Neural cell (in vitro differentiated cells): Measurements from ENCODE around the gene SEZ6L2.

ENCODE experiments used
- SMC3 ChIP-seq: fragments of 450-650 bp; conservative IDR thresholded peaks from 2 replicates; pipeline ENCODE4 v1.6.1; 2014; ENCODE audit warnings: antibody characterized with exemption, mild to moderate bottlenecking, moderate library complexity; ENCODE audit not compliant: poor library complexity
- TF ChIP-seq, protein P1 (sequence below): fragments of 450-650 bp; IDR thresholded peaks from 2 replicates; pipeline ENCODE4 v1.5.1; 2014; ENCODE audit warnings: antibody characterized with exemption, mild to moderate bottlenecking, moderate library complexity; ENCODE audit not compliant: poor library complexity, severe bottlenecking

DNA sequence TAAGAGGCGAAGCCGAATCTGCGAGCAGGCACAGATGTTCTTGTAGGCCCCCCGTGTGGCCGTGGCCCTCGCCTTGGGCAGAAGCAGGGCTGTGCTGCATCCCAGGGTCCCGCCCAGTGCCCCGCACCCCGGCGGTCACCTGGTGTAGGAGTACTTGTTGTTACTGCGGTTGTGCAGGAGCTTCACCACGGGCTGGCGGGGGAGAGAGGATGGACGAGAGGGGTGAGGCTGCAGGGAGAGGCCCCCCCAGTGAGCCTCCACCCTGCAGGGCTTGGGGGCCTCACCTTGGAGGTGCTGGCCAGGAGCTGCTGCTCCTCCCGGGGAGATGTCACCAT is 12.3 kb upstream of the SEZ6L2 start:
- TF ChIP-seq, protein P1, sequence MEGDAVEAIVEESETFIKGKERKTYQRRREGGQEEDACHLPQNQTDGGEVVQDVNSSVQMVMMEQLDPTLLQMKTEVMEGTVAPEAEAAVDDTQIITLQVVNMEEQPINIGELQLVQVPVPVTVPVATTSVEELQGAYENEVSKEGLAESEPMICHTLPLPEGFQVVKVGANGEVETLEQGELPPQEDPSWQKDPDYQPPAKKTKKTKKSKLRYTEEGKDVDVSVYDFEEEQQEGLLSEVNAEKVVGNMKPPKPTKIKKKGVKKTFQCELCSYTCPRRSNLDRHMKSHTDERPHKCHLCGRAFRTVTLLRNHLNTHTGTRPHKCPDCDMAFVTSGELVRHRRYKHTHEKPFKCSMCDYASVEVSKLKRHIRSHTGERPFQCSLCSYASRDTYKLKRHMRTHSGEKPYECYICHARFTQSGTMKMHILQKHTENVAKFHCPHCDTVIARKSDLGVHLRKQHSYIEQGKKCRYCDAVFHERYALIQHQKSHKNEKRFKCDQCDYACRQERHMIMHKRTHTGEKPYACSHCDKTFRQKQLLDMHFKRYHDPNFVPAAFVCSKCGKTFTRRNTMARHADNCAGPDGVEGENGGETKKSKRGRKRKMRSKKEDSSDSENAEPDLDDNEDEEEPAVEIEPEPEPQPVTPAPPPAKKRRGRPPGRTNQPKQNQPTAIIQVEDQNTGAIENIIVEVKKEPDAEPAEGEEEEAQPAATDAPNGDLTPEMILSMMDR: no peak
- TF ChIP-seq SMC3: no peak
